ENCODE measurements around the gene PTPA. TPM values are rescaled to one million over a fixed set of nuclear protein-coding genes. Genes with fewer than 3 reads are reported as not detected.

The PTPA gene
- total and polyA plus RNA-seq, 9 of the 15 experiments (the other 6 are each of a cell fraction or from before 2014, with no cell fraction given): 1.7 to 121 (median 72.6) TPM

DNA sequence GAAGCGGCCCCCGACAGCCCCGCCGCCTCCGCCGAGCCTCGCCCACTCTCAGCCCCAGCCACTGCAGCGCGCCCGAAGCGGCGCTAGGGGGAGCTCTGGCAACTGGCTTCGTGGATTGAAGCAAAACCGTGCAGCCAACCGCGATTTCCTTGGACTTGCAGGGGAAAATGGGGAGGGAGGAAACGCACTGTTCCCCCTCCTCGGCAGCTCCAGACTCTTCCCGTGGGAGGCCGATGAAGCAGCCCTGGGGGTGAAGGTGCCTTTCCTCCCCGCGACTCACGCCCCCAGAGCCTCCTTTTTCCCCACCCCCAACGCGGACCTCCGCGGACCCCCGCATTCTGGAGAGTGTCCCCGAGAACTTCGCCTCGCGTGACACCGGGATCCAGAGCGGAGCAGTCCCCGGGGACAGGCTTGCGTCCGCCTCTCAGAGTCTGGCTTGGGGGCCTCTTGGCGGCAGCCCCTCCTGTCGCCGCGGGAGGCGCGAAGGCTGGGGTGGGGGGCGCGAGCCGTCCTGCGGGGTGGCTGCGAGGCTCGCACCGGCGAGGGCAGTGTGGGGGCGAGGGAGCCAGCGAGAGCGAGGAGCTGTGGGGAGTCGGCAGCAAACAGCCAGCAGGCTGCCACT lies 63.0 kb downstream of the PTPA start (continued):
- no peak for TF ChIP-seq CGGBP1 (CRISPR knock-in tag; IDR thresholded peaks at IDR 0.05)
- no peak for TF ChIP-seq SIN3A (IDR thresholded peaks at IDR 0.05; ENCODE audit: borderline replicate concordance in 2 of 2, control insufficient read depth in 1 of 2, low read depth in 2 of 2, low read length in 2 of 2)
- peak; percentile 45 for TF ChIP-seq CCNT2 (IDR thresholded peaks at IDR 0.05; ENCODE audit: borderline replicate concordance, extremely low read depth, insufficient read length, low read depth, low read length)
- TF ChIP-seq PKNOX1 (IDR thresholded peaks at IDR 0.05): no peak
- TF ChIP-seq ZNF384 (IDR thresholded peaks at IDR 0.05; ENCODE audit: low read depth, low read length): peak; percentile 22; the same call in 1 of the 2 replicates
- no peak for TF ChIP-seq ETV6 (IDR thresholded peaks at IDR 0.05; ENCODE audit: borderline replicate concordance in 1 of 2, low read depth in 2 of 2, low read length in 1 of 2)
- TF ChIP-seq ETV6 (CRISPR knock-in tag; IDR thresholded peaks at IDR 0.05; ENCODE audit: borderline replicate concordance): no peak
- TF ChIP-seq SMAD4 (CRISPR knock-in tag; conservative IDR thresholded peaks at IDR 0.05): peak; percentile 19; the same call in 1 of the 2 replicates
- TF ChIP-seq POU5F1 (IDR thresholded peaks at IDR 0.05; ENCODE audit: borderline replicate concordance, low read depth, low read length, partially characterized antibody): no peak
- no peak for TF ChIP-seq RBM25 (IDR thresholded peaks at IDR 0.05; ENCODE audit: low read depth, low read length, severe bottlenecking)
- TF ChIP-seq STAT5B (CRISPR knock-in tag; IDR thresholded peaks at IDR 0.05): no peak
- peak in 1 of 2 experiments; percentile 62; a peak in 1 of 4 replicates for TF ChIP-seq HDAC1 (IDR thresholded peaks at IDR 0.05)
- no peak for TF ChIP-seq ZNF699 (CRISPR knock-in tag; IDR thresholded peaks at IDR 0.05; ENCODE audit: insufficient replicate concordance)
- TF ChIP-seq ESRRA (IDR thresholded peaks at IDR 0.05; ENCODE audit: borderline replicate concordance, low read depth): peak; percentile 62; the same call in 1 of the 2 replicates
- TF ChIP-seq HMGN3 (IDR thresholded peaks at IDR 0.05; ENCODE audit: borderline replicate concordance, extremely low read depth, insufficient read length, low read depth, low read length): peak; percentile 61
- TF ChIP-seq LCOR (CRISPR knock-in tag; IDR thresholded peaks at IDR 0.05): peak; percentile 61; the same call in 1 of the 2 replicates
- TF ChIP-seq RBM22 (IDR thresholded peaks at IDR 0.05; ENCODE audit: low read depth, low read length, poor library complexity, severe bottlenecking): peak; percentile 41
- TF ChIP-seq CREB1 (IDR thresholded peaks at IDR 0.05): no peak
- peak; percentile 73; the same call in 1 of the 2 replicates for TF ChIP-seq CREB1 (CRISPR knock-in tag; IDR thresholded peaks at IDR 0.05)
- TF ChIP-seq NFE2 (IDR thresholded peaks at IDR 0.05; ENCODE audit: low read depth): no peak
- TF ChIP-seq PHTF2 (CRISPR knock-in tag; IDR thresholded peaks at IDR 0.05): no peak
- TF ChIP-seq MYC (IDR thresholded peaks at IDR 0.05; ENCODE audit: low read depth, low read length): 0 out of 2 replicates have a peak, but pooled peaks have one; percentile 38
- TF ChIP-seq MYC (CRISPR knock-in tag; IDR thresholded peaks at IDR 0.05; ENCODE audit: borderline replicate concordance, low read depth): no peak
- TF ChIP-seq PHF8 (IDR thresholded peaks at IDR 0.05; ENCODE audit: borderline replicate concordance, low read length): peak; percentile 23; the same call in 1 of the 2 replicates
- no peak for TF ChIP-seq JUN (IDR thresholded peaks at IDR 0.05; ENCODE audit: borderline replicate concordance, low read depth, low read length)
- TF ChIP-seq JUN (CRISPR knock-in tag; IDR thresholded peaks at IDR 0.05; ENCODE audit: borderline replicate concordance): no peak
- TF ChIP-seq ZNF263 (CRISPR knock-in tag; IDR thresholded peaks at IDR 0.05; ENCODE audit: borderline replicate concordance): peak; percentile 56; the same call in 1 of the 2 replicates
- TF ChIP-seq CTBP1 (IDR thresholded peaks at IDR 0.05; ENCODE audit: borderline replicate concordance): peak; percentile 34; the same call in 1 of the 2 replicates
